HG02678 (cell line): Measurements from ENCODE around the gene RNPEPL1.
"Not testable (repeated sequence)": the region's sequence is repeated elsewhere in the genome, so short reads cannot be mapped to it uniquely, and the experiment has no call there.

Experiments used
- ATAC-seq: cut with Tn5 transposase; IDR thresholded peaks from one replicate; pipeline ENCODE4 v1.9.1; 2021; ENCODE audit warnings: mild to moderate bottlenecking, moderate library complexity; ENCODE audit not compliant: unreplicated experiment

Gene RNPEPL1

GRCh38 chr2:240538031-240538780, 30.1 kb upstream of the RNPEPL1 start:
- no peak for ATAC-seq

GRCh38 chr2:240539101-240539500, 29.2 kb upstream of the RNPEPL1 start:
- not testable (repeated sequence) for ATAC-seq

- ATAC-seq: no peak
Measured at GRCh38 chr2:240539906-240540305, 28.4 kb upstream of the RNPEPL1 start.

- no peak for ATAC-seq
Measured at GRCh38 chr2:240551288-240551687, 17.0 kb upstream of the RNPEPL1 start.

GRCh38 chr2:240551811-240552210, 16.5 kb upstream of the RNPEPL1 start:
- no peak for ATAC-seq

- no peak for ATAC-seq
Measured at GRCh38 chr2:240553956-240554480, 14.3 kb upstream of the RNPEPL1 start.

GRCh38 chr2:240554767-240555493, 13.4 kb upstream of the RNPEPL1 start:
- ATAC-seq: no peak

GRCh38 chr2:240555541-240556250, 12.6 kb upstream of the RNPEPL1 start:
- no peak for ATAC-seq

GRCh38 chr2:240556553-240557100, 11.7 kb upstream of the RNPEPL1 start:
- ATAC-seq: no peak

- ATAC-seq: no peak
Measured at GRCh38 chr2:240557101-240557751, 11.1 kb upstream of the RNPEPL1 start.

GRCh38 chr2:240557808-240558207, 10.5 kb upstream of the RNPEPL1 start, which contains the start of gene ANKMY1:
ANKMY1 (minus strand) TSS chr2:240557988; CDS start chr2:240557335, 653 bp downstream.
- no peak for ATAC-seq

GRCh38 chr2:240558236-240558761, 10.0 kb upstream of the RNPEPL1 start:
- ATAC-seq: no peak

- ATAC-seq: no peak
Measured at GRCh38 chr2:240559286-240559685, 9.0 kb upstream of the RNPEPL1 start.

GRCh38 chr2:240560084-240560479, 8.2 kb upstream of the RNPEPL1 start, which contains the start of gene DUSP28:
DUSP28 (plus strand) TSS chr2:240560357; CDS start chr2:240560685, 328 bp downstream.
- ATAC-seq: peak; percentile 58

- ATAC-seq: peak; percentile 68
Measured at GRCh38 chr2:240560480-240561324, 7.6 kb upstream of the RNPEPL1 start.

- peak; percentile 0 for ATAC-seq
Measured at GRCh38 chr2:240561325-240561971, 6.8 kb upstream of the RNPEPL1 start.

- ATAC-seq: not testable (repeated sequence)
Measured at GRCh38 chr2:240563231-240563630, 5.1 kb upstream of the RNPEPL1 start.

- no peak for ATAC-seq
Measured at GRCh38 chr2:240563951-240564560, 4.2 kb upstream of the RNPEPL1 start.
